Left ventricle myocardium inferior (tissue), 1 donor: ENCODE data around the gene HIGD2B. TPM values are rescaled to one million over a fixed set of nuclear protein-coding genes. Genes with fewer than 3 reads are reported as not detected.
"Not testable (repeated sequence)": the region's sequence is repeated elsewhere in the genome, so short reads cannot be mapped to it uniquely, and the experiment has no call there.

ENCODE experiments used
- DNase-seq: peaks from one replicate; pipeline ENCODE4 v3.0.0-alpha.2; 2020
- H3K27ac ChIP-seq: fragments of 200-600 bp; replicated peaks from 2 replicates; pipeline ENCODE4 v1.8.0; 2021
- H3K27me3 ChIP-seq: fragments of 200-600 bp; 2 replicates; pipeline ENCODE4 v1.8.0; 2021; ENCODE audit warnings: low read depth
- H3K36me3 ChIP-seq: fragments of 200-600 bp; 2 replicates; pipeline ENCODE4 v1.8.0; 2021
- H3K4me1 ChIP-seq: fragments of 200-600 bp; 2 replicates; pipeline ENCODE4 v1.8.0; 2021
- H3K4me3 ChIP-seq: fragments of 200-600 bp; 2 replicates; pipeline ENCODE4 v1.8.0; 2021; ENCODE audit warnings: mild to moderate bottlenecking, moderate library complexity
- H3K9me3 ChIP-seq: fragments of 200-600 bp; replicated peaks from 2 replicates; pipeline ENCODE4 v1.8.0; 2021
- CTCF ChIP-seq: fragments of 200-600 bp; IDR thresholded peaks from 2 replicates; pipeline ENCODE4 v1.8.0; 2021; ENCODE audit warnings: antibody characterized with exemption, mild to moderate bottlenecking, borderline replicate concordance
- intact Hi-C: fragments of 100-400 bp; cut with micrococcal nuclease; formaldehyde crosslinking; loops from one replicate; pipeline ENCODE4 v1.11.0; 2022
- total RNA-seq: library from RNA; stranded (reverse); fragmentation: NEBNext Ultra II Directional; extraction: Animal tissue kit (Norgen Biotek cat#: 25700); gene quantifications from one replicate; pipeline ENCODE4 v1.2.1, GENCODE V29; 2021
- donor health status: DM: no; HTN: yes; CAD: no; lungs with severe emphysema.

The HIGD2B gene
- total RNA-seq, 1 donor from 2014 or later, result not detected

DNA sequence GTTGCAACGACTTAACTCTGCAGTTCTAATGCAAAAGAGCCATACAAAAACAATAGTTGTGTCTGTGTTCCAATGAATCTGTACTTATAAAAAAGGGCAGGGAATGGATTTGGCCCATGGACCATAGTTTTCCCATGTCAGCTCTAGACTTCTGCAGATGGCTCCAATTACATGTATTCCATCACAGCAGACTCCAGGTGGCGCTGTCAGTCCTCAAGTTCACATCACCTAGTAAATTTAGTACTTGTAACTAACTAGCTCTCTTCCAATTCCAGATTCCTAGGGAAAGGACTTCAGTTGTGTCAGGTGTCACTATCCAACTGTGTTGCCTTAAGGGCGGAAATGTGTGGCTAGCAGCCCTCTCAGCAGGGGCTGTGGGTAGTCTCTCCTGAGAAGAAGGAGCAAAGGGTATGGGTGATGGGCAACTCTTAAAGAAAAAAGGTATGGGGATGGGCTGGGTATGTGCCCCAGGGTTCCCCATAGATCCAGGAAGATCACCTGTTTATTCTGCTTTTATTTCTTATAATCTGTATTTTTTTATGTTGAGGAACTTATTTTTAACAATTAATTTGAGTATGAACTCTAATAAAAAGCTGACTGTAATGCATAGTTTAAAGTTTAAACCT, 36.2 kb upstream of the HIGD2B start:
- no peaks in the 10 kb centered on the region for H3K9me3 ChIP-seq
- H3K27ac ChIP-seq, result no peak overlapping the region
- peak; percentile 33 for DNase-seq
- peaks cover 39% of the 10 kb centered on the region for H3K36me3 ChIP-seq
- no peaks in the 10 kb centered on the region for H3K4me1 ChIP-seq
- no peaks in the 10 kb centered on the region for H3K27me3 ChIP-seq
- no peak overlapping the region for H3K4me3 ChIP-seq
- intact Hi-C loops, result no loop called here
- peak; percentile 69 for TF ChIP-seq CTCF

GRCh38 chr15:72708551-72709303, 22.7 kb upstream of the HIGD2B start:
- H3K27me3 ChIP-seq, H3K9me3 ChIP-seq, intact Hi-C loops, H3K4me3 ChIP-seq, H3K4me1 ChIP-seq, H3K27ac ChIP-seq, DNase-seq: not testable (repeated sequence)
- peaks cover 35% of the 10 kb centered on the region for H3K36me3 ChIP-seq

GRCh38 chr15:72706266-72706665, 20.3 kb upstream of the HIGD2B start:
- H3K9me3 ChIP-seq, result no peaks in the 10 kb centered on the region
- DNase-seq, result no peak
- H3K27me3 ChIP-seq, result no peaks in the 10 kb centered on the region
- H3K36me3 ChIP-seq, result peaks cover 12% of the 10 kb centered on the region
- H3K4me3 ChIP-seq, result no peak overlapping the region
- intact Hi-C loops, result no loop called here
- H3K4me1 ChIP-seq, result peaks cover 9% of the 10 kb centered on the region
- no peak overlapping the region for H3K27ac ChIP-seq
- TF ChIP-seq CTCF, result no peak

- H3K27ac ChIP-seq, result no peak overlapping the region
- H3K36me3 ChIP-seq, result no peaks in the 10 kb centered on the region
- no peak overlapping the region for H3K4me3 ChIP-seq
- TF ChIP-seq CTCF, result no peak
- intact Hi-C loops, result no loop called here
- no peak for DNase-seq
- no peaks in the 10 kb centered on the region for H3K27me3 ChIP-seq
- H3K9me3 ChIP-seq, result no peaks in the 10 kb centered on the region
- no peaks in the 10 kb centered on the region for H3K4me1 ChIP-seq
These were observed 14.1 kb upstream of the HIGD2B start for GRCh38 chr15:72700076-72700475.

- H3K4me3 ChIP-seq, result no peak overlapping the region
- no peaks in the 10 kb centered on the region for H3K36me3 ChIP-seq
- intact Hi-C loops, result no loop called here
- no peaks in the 10 kb centered on the region for H3K27me3 ChIP-seq
- H3K4me1 ChIP-seq, result no peaks in the 10 kb centered on the region
- no peak for DNase-seq
- H3K27ac ChIP-seq, result no peak overlapping the region
- H3K9me3 ChIP-seq, result no peaks in the 10 kb centered on the region
- TF ChIP-seq CTCF, result no peak
These were observed 13.0 kb upstream of the HIGD2B start for GRCh38 chr15:72698938-72699337.

- Histone ChIP-seq H3K4me3 (no peak overlapping the region), H3K4me1 (peaks cover 16% of the 10 kb centered on the region), H3K27me3 (no peaks in the 10 kb centered on the region), H3K9me3 (no peaks in the 10 kb centered on the region), H3K36me3 (no peaks in the 10 kb centered on the region), H3K27ac (no peak overlapping the region)
- intact Hi-C loops, result no loop called here
- no peak for DNase-seq
- TF ChIP-seq CTCF, result no peak
These were observed 5.0 kb upstream of the HIGD2B start for GRCh38 chr15:72690938-72691337.
